GM18519 (cell line): ENCODE data around the gene ZNF511.
A peak's percentile ranks its signal among the peaks of the same experiment; 100 is the strongest.

Source experiments
- ATAC-seq: cut with Tn5 transposase; IDR thresholded peaks from one replicate; pipeline ENCODE4 v1.9.1; 2021; ENCODE audit warnings: mild to moderate bottlenecking, moderate library complexity; ENCODE audit not compliant: unreplicated experiment, low FRiP score

The ZNF511 gene

DNA sequence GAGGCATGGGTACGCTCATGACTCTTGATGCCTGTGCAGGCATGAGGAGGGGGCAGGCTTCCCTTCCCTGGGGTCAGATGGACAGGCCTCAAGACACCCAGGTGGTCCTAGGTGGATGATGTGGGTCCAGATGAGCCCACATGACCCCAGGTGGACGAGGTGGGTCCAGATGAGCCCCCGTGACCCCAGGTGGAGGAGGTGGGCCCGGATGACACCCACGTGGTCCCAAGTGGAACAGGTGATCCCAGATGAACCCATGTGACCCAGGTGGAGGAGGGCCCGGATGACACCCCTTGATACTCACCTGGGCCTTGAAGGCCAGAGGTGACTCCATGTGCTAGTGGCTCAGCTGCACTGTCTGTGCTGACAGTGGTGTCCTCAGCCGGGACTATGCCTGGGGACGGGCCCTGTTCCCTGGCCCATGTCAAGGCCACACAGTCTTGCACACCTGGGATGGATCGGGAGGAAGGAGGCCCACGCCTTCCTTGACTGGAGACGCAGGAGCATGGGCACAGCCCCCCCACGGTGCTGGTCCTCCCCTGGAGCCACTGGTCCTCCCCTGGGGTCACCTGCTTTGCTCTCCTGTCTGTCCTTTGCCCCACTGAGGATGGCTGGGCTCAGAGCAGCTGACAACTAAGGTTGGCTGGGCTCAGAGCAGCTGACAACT is 41.7 kb downstream of the ZNF511 start:
- no peak for ATAC-seq

GRCh38 chr10:133350950-133351329 is 42.2 kb downstream of the ZNF511 start:
- no peak for ATAC-seq

GRCh38 chr10:133351408-133352318 is 42.9 kb downstream of the ZNF511 start:
- ATAC-seq: no peak

GRCh38 chr10:133353202-133353959 is 44.7 kb downstream of the ZNF511 start:
- no peak for ATAC-seq

- ATAC-seq: no peak
Measured at GRCh38 chr10:133353988-133354605, 45.4 kb downstream of the ZNF511 start.

DNA sequence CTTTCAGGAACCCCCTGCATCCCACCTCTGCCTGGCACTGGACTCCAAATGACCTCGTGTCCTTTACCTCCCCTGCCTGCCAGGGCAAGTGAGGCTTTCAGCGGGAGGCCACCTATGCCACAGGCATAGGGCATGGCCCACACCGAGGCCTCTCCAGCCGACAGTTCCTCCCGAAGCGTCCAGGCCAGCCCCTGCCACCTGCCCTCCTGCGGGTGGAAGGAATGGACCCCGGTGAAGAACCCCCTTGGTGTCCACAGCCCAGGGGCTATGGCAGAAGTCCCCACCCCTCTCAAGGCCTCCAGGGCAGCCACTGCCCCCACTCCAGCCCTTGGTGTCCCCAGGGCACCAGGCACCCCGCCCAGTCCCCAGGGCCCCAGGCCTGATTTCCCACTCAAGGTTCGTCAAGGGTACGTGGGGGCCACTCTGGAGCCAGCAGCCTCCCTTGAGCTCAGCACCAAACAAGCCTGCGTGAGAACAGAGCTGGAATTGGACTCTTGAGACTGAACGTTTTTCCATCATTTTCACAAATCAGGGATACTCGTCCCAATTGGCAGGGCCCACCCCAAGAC is 46.0 kb downstream of the ZNF511 start:
- ATAC-seq: no peak

GRCh38 chr10:133355266-133355665 is 46.6 kb downstream of the ZNF511 start:
- ATAC-seq: no peak

DNA sequence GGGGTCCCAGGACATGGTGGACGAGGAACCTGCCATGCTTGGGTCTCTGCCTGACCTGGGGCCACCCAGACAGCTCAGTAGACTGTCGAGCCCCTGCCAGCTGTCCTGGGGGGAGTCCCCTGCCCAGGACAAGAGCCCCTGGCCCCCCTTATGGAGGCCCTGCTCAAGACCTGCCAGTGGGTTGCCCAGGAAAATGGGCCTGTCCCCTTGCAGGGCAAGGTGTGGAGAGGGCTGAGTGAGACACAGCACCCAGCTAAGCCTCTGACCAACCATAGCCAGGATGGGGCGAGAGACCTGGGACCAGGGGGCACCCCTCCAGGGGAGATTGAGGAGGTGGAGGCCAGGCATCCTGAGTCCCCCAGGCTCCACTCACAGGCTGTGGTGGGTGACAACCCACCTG is 47.3 kb downstream of the ZNF511 start:
- no peak for ATAC-seq

DNA sequence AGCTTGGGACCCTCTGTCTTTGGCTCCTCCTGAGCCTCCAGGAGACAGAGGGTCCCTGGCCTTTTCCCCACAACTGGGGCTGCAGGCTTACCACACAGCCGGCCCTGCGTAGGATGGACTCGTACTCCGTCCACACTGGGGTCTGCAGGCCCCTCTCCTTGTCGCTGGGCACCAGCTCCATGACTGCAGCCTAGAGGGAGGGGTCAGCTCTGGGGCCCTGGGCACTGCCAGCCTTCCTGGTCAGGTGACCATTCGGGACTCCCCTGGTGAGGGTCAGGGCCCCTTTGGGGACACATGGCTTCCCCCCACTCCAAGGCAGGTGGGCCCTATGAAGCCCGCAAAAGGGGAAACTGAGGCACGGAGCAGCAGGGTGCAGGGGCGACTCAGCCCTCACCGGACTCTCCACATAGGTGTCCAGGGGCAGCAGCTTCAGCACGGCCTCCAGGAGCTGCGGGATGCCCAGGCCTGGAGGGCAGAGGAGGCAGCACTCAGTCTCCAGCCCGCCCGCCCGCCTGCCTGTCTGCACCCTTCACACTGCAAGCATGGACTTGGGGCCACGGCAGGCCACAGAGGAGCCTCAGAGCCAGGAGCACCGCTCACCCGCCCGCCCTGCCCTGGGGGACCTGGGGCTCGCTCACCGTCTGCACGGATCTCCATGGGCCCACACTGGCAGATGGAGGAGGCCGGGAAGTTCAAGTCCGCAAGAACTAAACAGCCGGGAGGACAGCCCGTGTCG is 48.0 kb downstream of the ZNF511 start:
- ATAC-seq: no peak

- peak; percentile 59 for ATAC-seq
Measured at GRCh38 chr10:133357285-133358161, 48.8 kb downstream of the ZNF511 start, which contains the start of gene FUOM. FUOM (minus strand) TSS chr10:133358019; CDS start chr10:133358007, 12 bp downstream.

DNA sequence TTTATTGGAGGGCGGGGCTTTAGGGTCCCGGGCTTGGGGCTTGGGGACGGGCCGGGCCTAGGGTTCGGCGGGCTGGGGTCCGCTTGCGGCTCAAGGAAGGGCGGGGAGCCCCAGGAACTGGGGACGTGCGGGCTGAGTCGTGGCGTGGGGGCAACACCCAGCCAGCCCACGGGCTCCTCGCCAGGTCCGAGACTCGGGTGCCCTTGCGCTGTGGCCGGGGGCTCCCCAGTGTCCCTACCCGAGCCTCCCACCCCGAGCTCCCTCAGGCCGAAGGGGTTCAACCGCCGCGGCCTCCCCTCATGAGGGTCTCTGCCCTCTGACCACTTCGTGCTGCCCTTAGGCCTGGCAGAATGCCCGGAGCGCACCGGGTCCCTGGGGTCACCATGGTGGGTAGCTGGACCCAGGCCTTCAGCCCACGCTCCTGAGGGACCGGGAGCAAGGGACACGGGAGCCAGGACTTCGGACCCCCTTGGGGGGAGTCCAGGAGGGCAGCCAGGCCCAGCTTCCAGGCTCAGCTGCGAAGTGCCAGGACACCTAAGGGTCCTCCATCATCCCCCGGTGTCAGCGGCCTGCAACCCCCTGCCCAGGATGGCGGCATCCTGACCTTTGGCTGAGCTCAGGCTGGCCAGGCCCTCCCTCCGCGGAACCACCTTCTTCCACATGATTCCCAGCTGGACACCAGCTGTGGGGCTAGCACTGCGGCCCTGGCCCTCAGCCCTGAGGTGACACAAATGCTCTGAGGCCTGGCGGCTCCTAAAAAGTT is 49.6 kb downstream of the ZNF511 start:
- ATAC-seq: no peak

GRCh38 chr10:133358925-133359310 is 50.2 kb downstream of the ZNF511 start:
- ATAC-seq: no peak

- no peak for ATAC-seq
Measured at GRCh38 chr10:133359554-133359971, 50.8 kb downstream of the ZNF511 start.

DNA sequence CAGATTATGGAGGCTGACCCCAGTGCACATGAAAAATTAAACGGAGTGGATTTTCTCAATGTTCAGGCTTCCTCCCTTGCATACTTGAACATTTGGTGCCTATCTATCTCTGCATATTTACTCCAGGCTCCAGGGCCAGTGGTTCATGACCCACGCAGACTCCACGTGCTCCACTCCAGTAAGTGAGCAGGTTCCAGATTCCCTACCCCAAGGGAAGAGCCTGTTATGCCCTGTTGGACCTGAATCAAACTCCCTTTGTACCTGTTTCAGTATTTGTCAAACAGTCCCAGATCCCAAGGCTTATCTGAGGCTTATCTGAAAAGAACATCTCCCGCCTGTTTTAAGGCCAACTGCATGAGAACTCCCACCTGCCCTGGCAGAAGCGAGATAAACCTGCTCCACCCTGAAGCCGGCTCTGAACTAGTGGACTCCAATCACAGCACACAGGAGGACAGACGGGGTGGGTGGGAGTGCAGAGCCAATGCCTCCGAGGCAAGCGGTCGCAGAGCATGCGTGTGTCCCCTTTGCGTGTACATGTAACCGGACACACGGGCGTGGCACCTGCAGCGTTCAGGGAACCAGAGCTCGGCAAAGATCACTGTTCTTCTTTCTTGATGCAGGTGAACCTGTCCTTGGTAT is 51.4 kb downstream of the ZNF511 start:
- no peak for ATAC-seq

DNA sequence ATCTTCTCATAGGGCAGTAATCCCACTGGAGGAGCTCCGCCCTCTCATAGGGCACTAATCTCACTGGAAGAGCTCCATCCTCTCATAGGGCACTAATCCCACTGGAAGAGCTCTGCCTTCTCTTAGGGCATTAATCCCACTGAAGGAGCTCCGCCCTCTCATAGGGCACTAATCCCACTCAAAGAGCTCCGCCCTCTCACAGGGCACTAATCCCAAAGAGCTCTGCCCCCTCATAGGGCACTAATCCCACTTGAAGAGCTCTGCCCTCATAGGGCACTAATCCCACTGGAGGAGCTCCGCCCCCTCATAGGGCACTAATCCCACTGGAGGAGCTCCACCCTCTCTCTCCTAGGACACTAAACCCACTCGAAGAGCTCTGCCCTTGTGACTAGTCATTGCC is 52.5 kb downstream of the ZNF511 start:
- ATAC-seq: no peak

DNA sequence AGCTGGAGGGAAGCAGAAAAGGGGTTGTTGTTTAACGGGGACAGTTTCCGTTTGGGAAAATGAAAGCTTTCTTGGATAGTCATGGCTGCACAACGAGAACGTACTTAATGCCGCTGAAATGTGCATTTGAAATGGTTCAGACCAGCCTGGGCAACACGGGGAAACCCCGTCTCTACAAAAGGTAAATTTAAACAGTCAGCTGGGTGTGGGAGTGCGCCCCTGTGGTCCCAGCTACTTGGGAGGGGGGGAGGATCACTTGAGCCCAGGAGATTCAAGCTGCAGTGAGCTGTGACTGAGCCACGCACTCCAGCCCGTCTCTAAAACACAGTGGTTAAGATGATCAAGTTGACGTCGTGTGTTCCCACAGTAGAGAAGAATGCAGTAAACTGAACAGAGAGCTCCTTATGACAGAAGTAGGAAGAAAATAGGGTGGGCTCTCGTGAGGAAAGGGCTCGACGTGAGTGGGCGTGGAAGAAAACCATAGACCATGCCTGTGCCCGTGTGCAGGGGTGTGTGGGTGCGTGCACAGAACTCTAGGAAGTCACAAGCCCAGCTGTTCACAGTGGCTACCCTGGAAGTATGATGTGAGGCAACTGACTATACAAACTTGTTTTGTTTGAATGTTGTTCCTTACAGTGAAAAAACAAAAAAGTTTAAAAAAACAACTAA is 53.2 kb downstream of the ZNF511 start:
- ATAC-seq: no peak
